Upper lobe of left lung (tissue), 4 donors: Measurements from ENCODE around the gene MED13L.

Experiments used
- CTCF ChIP-seq, 6 experiments: fragments of 450-650 bp in 4 of 6; fragments of 200-600 bp in 2 of 6; sonication (generic) in 2 of 6; IDR thresholded peaks; one replicate each; pipeline ENCODE4 v1.5.1; 2016 to 2019; ENCODE audit warnings: antibody characterized with exemption in 6 of 6
- POLR2A ChIP-seq, 4 donors: fragments of 450-650 bp; IDR thresholded peaks; one replicate each; pipeline ENCODE4 v1.5.1; 2016 to 2017; ENCODE audit warnings: antibody characterized with exemption in 4 of 4, mild to moderate bottlenecking in 2 of 4
- POLR2AphosphoS5 ChIP-seq, 2 donors: sonication (generic); formaldehyde crosslinking; IDR thresholded peaks; one replicate each; pipeline ENCODE4 v1.5.1; 2017; ENCODE audit warnings: antibody characterized with exemption in 2 of 2

- TF ChIP-seq POLR2A (IDR thresholded peaks at IDR 0.05) (no peak), CTCF (IDR thresholded peaks at IDR 0.05) (no peak), POLR2AphosphoS5 (IDR thresholded peaks at IDR 0.05) (no peak)
Measured at GRCh38 chr12:116278667-116279066, 1.2 kb upstream of the MED13L start.
